ENCODE measurements around the gene ARPC5.

Gene ARPC5

GRCh38 chr1:183609759-183610452, 25.7 kb downstream of the ARPC5 start:
- peak in 1 of 2 experiments; percentile 48 for DNase-seq

- peak; percentile 40 to 76 for DNase-seq
Measured at GRCh38 chr1:183609313-183609712, 26.3 kb downstream of the ARPC5 start.

GRCh38 chr1:183607322-183607980, 28.1 kb downstream of the ARPC5 start:
- no peak for DNase-seq

GRCh38 chr1:183605904-183606303, 29.7 kb downstream of the ARPC5 start:
- no peak for DNase-seq

- DNase-seq, result no peak
Measured at GRCh38 chr1:183604815-183605214, 30.8 kb downstream of the ARPC5 start.

- no peak for DNase-seq
Measured at GRCh38 chr1:183604038-183604808, 31.4 kb downstream of the ARPC5 start.

GRCh38 chr1:183602510-183602909, 33.1 kb downstream of the ARPC5 start:
- no peak for DNase-seq

GRCh38 chr1:183600634-183601033, 34.9 kb downstream of the ARPC5 start:
- no peak for DNase-seq

GRCh38 chr1:183600136-183600535, 35.4 kb downstream of the ARPC5 start:
- DNase-seq, result peak; percentile 63 to 94

- peak; percentile 73 to 88 for DNase-seq
Measured at GRCh38 chr1:183598386-183598785, 37.2 kb downstream of the ARPC5 start.

- DNase-seq, result peak; percentile 73 to 84
Measured at GRCh38 chr1:183597656-183598347, 37.8 kb downstream of the ARPC5 start.

GRCh38 chr1:183596500-183596899, 39.1 kb downstream of the ARPC5 start:
- no peak for DNase-seq

- no peak for DNase-seq
Measured at GRCh38 chr1:183595537-183595936, 40.0 kb downstream of the ARPC5 start.

- no peak for DNase-seq
Measured at GRCh38 chr1:183593356-183593755, 42.2 kb downstream of the ARPC5 start.

GRCh38 chr1:183592733-183593132, 42.9 kb downstream of the ARPC5 start:
- no peak for DNase-seq

- no peak for DNase-seq
Measured at GRCh38 chr1:183590244-183591191, 45.1 kb downstream of the ARPC5 start, which contains the start of gene NCF2. Gene NCF2, minus strand, starts transcription at chr1:183590459. Its CDS starts 130 bp downstream, at chr1:183590329.

GRCh38 chr1:183589874-183590243, 45.7 kb downstream of the ARPC5 start:
- DNase-seq, result no peak

GRCh38 chr1:183589384-183589783, 46.2 kb downstream of the ARPC5 start:
- no peak for DNase-seq

- peak in 1 of 2 experiments; percentile 24 for DNase-seq
Measured at GRCh38 chr1:183588827-183589226, 46.8 kb downstream of the ARPC5 start.

GRCh38 chr1:183586926-183587325, 48.7 kb downstream of the ARPC5 start:
- DNase-seq, result no peak

GRCh38 chr1:183586455-183586854, 49.1 kb downstream of the ARPC5 start:
- DNase-seq, result no peak

GRCh38 chr1:183585038-183585437, 50.5 kb downstream of the ARPC5 start:
- DNase-seq, result no peak
